SK-N-SH (cell line): Measurements from ENCODE around the gene SAMD7. TPM values are rescaled to one million over a fixed set of nuclear protein-coding genes. Genes with fewer than 3 reads are reported as not detected.
A peak's percentile ranks its signal among the peaks of the same experiment; 100 is the strongest.

Experiments
- CTCF ChIA-PET: fragments of 300-600, 350-600 bp; formaldehyde crosslinking; extraction: SDS; loops from one replicate; lab custom pipeline; 2021; lab: Yijun Ruan, JAX
- POLR2A ChIA-PET: fragments of 350-600 bp; sonication (Branson Sonifier 250); formaldehyde crosslinking; extraction: SDS; loops from one replicate; lab custom pipeline; 2020; ENCODE audit warnings: antibody characterized with exemption, inconsistent platforms; lab: Yijun Ruan, JAX
- DNase-seq: peaks from one replicate; pipeline ENCODE4 v3.0.0; 2012
- H2AFZ ChIP-seq: fragments of 200-600 bp; sonication (generic); 2 replicates; pipeline ENCODE4 v1.8.1; 2016; ENCODE audit warnings: antibody characterized with exemption, mild to moderate bottlenecking, low read depth
- H3F3A ChIP-seq: fragments of 200-600 bp; sonication (generic); replicated peaks from 2 replicates; pipeline ENCODE3; 2016; ENCODE audit warnings: antibody characterized with exemption, mild to moderate bottlenecking; ENCODE audit not compliant: insufficient read depth
- H3K27ac ChIP-seq, 2 experiments: fragments of 200-500 bp in 1 of 2; fragments of 200-600 bp in 1 of 2; sonication (Bioruptor generic) in 1 of 2; sonication (generic), shearing (Covaris generic) in 1 of 2; 2 replicates each; pipeline versions ENCODE4 v1.5.1 to v1.6.1; 2014 to 2016; ENCODE audit warnings: low read depth in 2 of 2, inconsistent platforms in 1 of 2, low read length in 1 of 2, mild to moderate bottlenecking in 1 of 2, mixed read lengths in 1 of 2
- H3K27me3 ChIP-seq: fragments of 200-600 bp; sonication (generic), shearing (Covaris generic); 2 replicates; pipeline ENCODE4 v1.6.1; 2016; ENCODE audit warnings: mixed run types; ENCODE audit not compliant: insufficient read depth
- H3K36me3 ChIP-seq, 2 experiments: fragments of 200-500 bp in 1 of 2; fragments of 200-600 bp in 1 of 2; sonication (Bioruptor generic) in 1 of 2; sonication (generic) in 1 of 2; replicated peaks in 1 of 2; 2 replicates each; pipeline versions ENCODE3 to v1.5.1; 2014 to 2016; ENCODE audit warnings: low read length in 1 of 2, mild to moderate bottlenecking in 1 of 2; ENCODE audit not compliant: insufficient read depth in 2 of 2, control insufficient read depth in 1 of 2
- H3K4me1 ChIP-seq, 2 experiments: fragments of 200-500 bp in 1 of 2; fragments of 200-600 bp in 1 of 2; sonication (Bioruptor generic) in 1 of 2; sonication (generic), shearing (Covaris generic) in 1 of 2; 2 replicates each; pipeline versions ENCODE4 v1.5.1 to v1.6.1; 2014 to 2016; ENCODE audit warnings: low read depth in 1 of 2, low read length in 1 of 2, mixed run types in 1 of 2; ENCODE audit not compliant: insufficient read depth in 2 of 2, control insufficient read depth in 1 of 2
- H3K4me2 ChIP-seq: fragments of 200-600 bp; sonication (generic), shearing (Covaris generic); 2 replicates; pipeline ENCODE4 v1.6.1; 2017; ENCODE audit warnings: mixed run types
- H3K4me3 ChIP-seq, 2 experiments: fragments of 200-500 bp in 1 of 2; fragments of 200-600 bp in 1 of 2; sonication (Bioruptor generic) in 1 of 2; sonication (generic), shearing (Covaris generic) in 1 of 2; 2 replicates each; pipeline versions ENCODE4 v1.5.1 to v1.8.1; 2014 to 2016; ENCODE audit warnings: low read depth in 2 of 2, inconsistent platforms in 1 of 2, low read length in 1 of 2, mild to moderate bottlenecking in 1 of 2, mixed read lengths in 1 of 2, moderate library complexity in 1 of 2
- H3K79me2 ChIP-seq: fragments of 200-600 bp; sonication (generic); 2 replicates; pipeline ENCODE4 v1.8.1; 2017; ENCODE audit warnings: mild to moderate bottlenecking; ENCODE audit not compliant: insufficient read depth
- H3K9ac ChIP-seq: fragments of 200-600 bp; sonication (generic); 2 replicates; pipeline ENCODE4 v1.6.1; 2017; ENCODE audit warnings: mixed run types
- H3K9me2 ChIP-seq: fragments of 200-600 bp; sonication (generic); 2 replicates; pipeline ENCODE4 v1.6.1; 2017; ENCODE audit warnings: mixed run types
- H3K9me3 ChIP-seq: fragments of 200-600 bp; sonication (generic); 2 replicates; pipeline ENCODE4 v1.6.1; 2017; ENCODE audit warnings: mixed run types, mild to moderate bottlenecking, moderate library complexity
- H4K20me1 ChIP-seq: fragments of 200-600 bp; sonication (generic); 2 replicates; pipeline ENCODE4 v1.6.1; 2017; ENCODE audit warnings: mild to moderate bottlenecking, mixed run types; ENCODE audit not compliant: insufficient read depth
- CTCF ChIP-seq: fragments of 200-600 bp; sonication (generic); IDR thresholded peaks from 2 replicates; pipeline ENCODE4 v1.6.1; 2017; ENCODE audit warnings: antibody characterized with exemption, mild to moderate bottlenecking, moderate library complexity
- EP300 ChIP-seq, 2 experiments: IDR thresholded peaks; 2 replicates each; pipeline versions ENCODE4 v1.4.0 to v1.6.1; 2012; ENCODE audit warnings: borderline replicate concordance in 1 of 2, low read depth in 1 of 2, low read length in 1 of 2
- FOSL2 ChIP-seq: IDR thresholded peaks from 2 replicates; pipeline ENCODE4 v1.4.0; 2012; ENCODE audit warnings: low read depth, mild to moderate bottlenecking, moderate library complexity, borderline replicate concordance
- MEF2A ChIP-seq: IDR thresholded peaks from 2 replicates; pipeline ENCODE4 v1.4.0; 2012; ENCODE audit warnings: low read depth, borderline replicate concordance
- RAD21 ChIP-seq: IDR thresholded peaks from 2 replicates; pipeline ENCODE4 v1.6.1; 2012; ENCODE audit warnings: mild to moderate bottlenecking, low read length
- RXRA ChIP-seq: IDR thresholded peaks from 2 replicates; pipeline ENCODE4 v1.4.0; 2012; ENCODE audit warnings: low read depth, mild to moderate bottlenecking, borderline replicate concordance
- SIN3A ChIP-seq: IDR thresholded peaks from 2 replicates; pipeline ENCODE4 v1.6.1; 2012; ENCODE audit warnings: low read depth, mild to moderate bottlenecking, low read length, moderate library complexity, borderline replicate concordance
- SMC3 ChIP-seq: IDR thresholded peaks from 2 replicates; pipeline ENCODE4 v1.6.1; 2012; ENCODE audit warnings: low read depth, low read length, improper control_type of control experiment
- TAF1 ChIP-seq: IDR thresholded peaks from 2 replicates; pipeline ENCODE4 v1.6.1; 2012; ENCODE audit warnings: low read depth, mild to moderate bottlenecking, low read length, moderate library complexity, borderline replicate concordance
- USF1 ChIP-seq: IDR thresholded peaks from 2 replicates; pipeline ENCODE4 v1.4.0; 2012; ENCODE audit warnings: low read depth, borderline replicate concordance
- YY1 ChIP-seq: IDR thresholded peaks from 2 replicates; pipeline ENCODE4 v1.4.0; 2012; ENCODE audit warnings: low read depth, mild to moderate bottlenecking
- WGBS: methylation state at CpG from one replicate; pipeline ENCODE4 v1.1.6; 2017; ENCODE audit warnings: low lambda C conversion rate; 5-methylcytosine and 5-hydroxymethylcytosine counted together
- polyA plus RNA-seq, 3 experiments: library from polyadenylated mRNA; depleted of rRNA; stranded (reverse); fragments of >200 nt; gene quantifications; 2 replicates each; pipeline ENCODE4 v1.2.3, GENCODE V29; 2012
- TF ChIP-seq, protein P1 (sequence below): IDR thresholded peaks from 2 replicates; pipeline ENCODE4; 2012
- TF ChIP-seq, protein P2 (sequence below): fragments of 150-350 bp; IDR thresholded peaks from 2 replicates; pipeline ENCODE4 v1.6.1; 2017; ENCODE audit warnings: antibody characterized with exemption, low read length, low read depth, borderline replicate concordance

The SAMD7 gene
- polyA plus RNA-seq, 1 of the 3 experiments (the other 2 are of a cell fraction), result not detected

DNA sequence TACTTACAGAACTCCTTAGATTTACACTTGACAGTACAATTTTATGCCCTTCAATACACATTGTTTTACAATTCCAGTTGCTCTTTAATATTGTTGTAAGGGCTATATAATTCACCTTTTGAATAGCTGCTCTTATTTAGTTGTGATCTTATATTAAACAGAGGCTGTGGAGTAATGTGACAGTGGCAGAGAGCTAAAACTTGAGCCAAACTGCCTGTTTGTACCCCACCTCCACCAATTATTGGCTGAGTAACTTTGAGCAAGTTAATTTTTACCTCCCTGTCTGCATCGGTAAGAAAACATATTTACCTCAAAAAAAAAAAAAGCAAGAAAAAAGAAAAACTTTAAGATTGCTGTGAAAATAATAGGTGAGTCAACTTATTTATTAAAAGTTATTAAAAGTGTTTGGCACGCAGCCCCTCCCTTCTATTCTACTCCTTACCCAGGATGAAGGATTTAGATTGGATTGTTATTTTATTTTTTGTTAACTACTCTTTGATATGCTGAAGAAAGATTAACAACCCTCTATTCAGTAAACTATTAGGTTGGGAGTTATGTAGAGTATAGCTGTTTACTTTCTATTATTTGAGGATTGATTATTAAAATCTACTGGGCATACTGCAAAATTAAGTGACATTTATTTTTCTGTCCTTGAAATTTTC lies 57.0 kb downstream of the SAMD7 start:
- peak overlapping the region; percentile 66 for H3K4me2 ChIP-seq
- POLR2A ChIA-PET, result interaction anchor here (0.6 kb wide), 1 partner anchor 171 kb away, joined by 3 read pairs; no protein-coding TSS in a partner anchor
- no peaks in the 10 kb centered on the region for H3K27me3 ChIP-seq
- H3K79me2 ChIP-seq, result peaks cover 71% of the 10 kb centered on the region
- peaks cover 9 to 15% of the 10 kb centered on the region in 2 experiments; a peak in 3 of 4 replicates for H3K4me1 ChIP-seq
- H2AFZ ChIP-seq, result no peak overlapping the region
- H3K27ac ChIP-seq, result no peak overlapping the region
- no peak for DNase-seq
- CTCF ChIA-PET, result interaction anchor here (1.4 to 2.0 kb wide), 2 partner anchors 9 to 105 kb away, joined by 4 to 8 read pairs; no protein-coding TSS in a partner anchor
- 54% methylated on average over 2 of the region's 2 CpGs for WGBS
- H4K20me1 ChIP-seq, result peaks cover 52% of the 10 kb centered on the region
- no peaks in the 10 kb centered on the region for H3K9me2 ChIP-seq
- no peaks in the 10 kb centered on the region for H3K9me3 ChIP-seq
- peak overlapping the region; percentile 7 to 60; a peak in 3 of 4 replicates for H3K4me3 ChIP-seq
- H3F3A ChIP-seq, result no peaks in the 10 kb centered on the region
- peaks cover 8 to 25% of the 10 kb centered on the region in 2 experiments for H3K36me3 ChIP-seq
- TF ChIP-seq YY1, result no peak
- H3K9ac ChIP-seq, result peak overlapping the region; percentile 78; the same call in 1 of the 2 replicates

- no peak overlapping the region for H3K27ac ChIP-seq
- ChIA-PET POLR2A (no interaction called here), CTCF (interaction anchor here (0.7 to 0.8 kb wide), 2 partner anchors 66 to 330 kb away, joined by 3 read pairs; no protein-coding TSS in a partner anchor)
Observed at GRCh38 chr3:169969174-169970095, 58.1 kb downstream of the SAMD7 start.

GRCh38 chr3:169970847-169971246 lies 59.5 kb downstream of the SAMD7 start:
- POLR2A ChIA-PET, result interaction anchor here (0.7 kb wide), 1 partner anchor 107 kb away, joined by 5 read pairs; no protein-coding TSS in a partner anchor
- WGBS, result 78% methylated on average over 1 of the region's 1 CpG
- TF ChIP-seq, protein P1, sequence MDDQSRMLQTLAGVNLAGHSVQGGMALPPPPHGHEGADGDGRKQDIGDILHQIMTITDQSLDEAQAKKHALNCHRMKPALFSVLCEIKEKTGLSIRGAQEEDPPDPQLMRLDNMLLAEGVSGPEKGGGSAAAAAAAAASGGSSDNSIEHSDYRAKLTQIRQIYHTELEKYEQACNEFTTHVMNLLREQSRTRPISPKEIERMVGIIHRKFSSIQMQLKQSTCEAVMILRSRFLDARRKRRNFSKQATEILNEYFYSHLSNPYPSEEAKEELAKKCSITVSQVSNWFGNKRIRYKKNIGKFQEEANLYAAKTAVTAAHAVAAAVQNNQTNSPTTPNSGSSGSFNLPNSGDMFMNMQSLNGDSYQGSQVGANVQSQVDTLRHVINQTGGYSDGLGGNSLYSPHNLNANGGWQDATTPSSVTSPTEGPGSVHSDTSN, result no peak
- TF ChIP-seq FOSL2 (no peak), TAF1 (no peak), EP300 (IDR thresholded peaks at IDR 0.05; ENCODE audit: borderline replicate concordance in 1 of 2, low read depth in 1 of 2, low read length in 1 of 2) (no peak), SMC3 (no peak), CTCF (no peak), SIN3A (no peak), MEF2A (no peak), USF1 (no peak)
- TF ChIP-seq, protein P2, sequence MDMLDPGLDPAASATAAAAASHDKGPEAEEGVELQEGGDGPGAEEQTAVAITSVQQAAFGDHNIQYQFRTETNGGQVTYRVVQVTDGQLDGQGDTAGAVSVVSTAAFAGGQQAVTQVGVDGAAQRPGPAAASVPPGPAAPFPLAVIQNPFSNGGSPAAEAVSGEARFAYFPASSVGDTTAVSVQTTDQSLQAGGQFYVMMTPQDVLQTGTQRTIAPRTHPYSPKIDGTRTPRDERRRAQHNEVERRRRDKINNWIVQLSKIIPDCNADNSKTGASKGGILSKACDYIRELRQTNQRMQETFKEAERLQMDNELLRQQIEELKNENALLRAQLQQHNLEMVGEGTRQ, result no peak

More at GRCh38 chr3:169969174-169970095, 58.1 kb downstream of the SAMD7 start:
- Histone ChIP-seq H2AFZ (no peak overlapping the region), H3K27me3 (no peaks in the 10 kb centered on the region), H3K9me3 (no peaks in the 10 kb centered on the region), H4K20me1 (peaks cover 62% of the 10 kb centered on the region), H3K79me2 (peaks cover 82% of the 10 kb centered on the region), H3K4me1 (peaks cover 9 to 15% of the 10 kb centered on the region in 2 experiments; a peak in 3 of 4 replicates), H3K9me2 (no peaks in the 10 kb centered on the region), H3K4me2 (peak overlapping the region; percentile 66; the same call in 1 of the 2 replicates), H3K4me3 (no peak overlapping the region), H3K9ac (no peak overlapping the region), H3K36me3 (peaks cover 8 to 33% of the 10 kb centered on the region in 2 experiments), H3F3A (peaks cover 7% of the 10 kb centered on the region)
- WGBS, result 93% methylated on average over 5 of the region's 5 CpGs
- DNase-seq, result no peak
- TF ChIP-seq RAD21, result no peak
- no peak for TF ChIP-seq RXRA
- no peak for TF ChIP-seq SIN3A
- no peak for TF ChIP-seq FOSL2

More at GRCh38 chr3:169970847-169971246, 59.5 kb downstream of the SAMD7 start:
- CTCF ChIA-PET, result no interaction called here
- Histone ChIP-seq H3K4me3 (no peak overlapping the region), H3K79me2 (peaks cover 96% of the 10 kb centered on the region), H4K20me1 (peaks cover 74% of the 10 kb centered on the region), H3K27ac (no peak overlapping the region), H3K9me3 (no peaks in the 10 kb centered on the region), H3K27me3 (no peaks in the 10 kb centered on the region), H3K4me1 (peaks cover 9 to 15% of the 10 kb centered on the region in 2 experiments; a peak in 3 of 4 replicates), H3K4me2 (no peak overlapping the region), H2AFZ (no peak overlapping the region), H3K36me3 (peaks cover 15 to 38% of the 10 kb centered on the region in 2 experiments), H3K9ac (no peak overlapping the region), H3F3A (peaks cover 7% of the 10 kb centered on the region), H3K9me2 (no peaks in the 10 kb centered on the region)
- no peak for DNase-seq
